GM18498 (cell line): ENCODE measurements around the gene ACTL6A.

ENCODE experiments used
- ATAC-seq: cut with Tn5 transposase; IDR thresholded peaks from one replicate; pipeline ENCODE4 v1.9.1; 2021; ENCODE audit warnings: mild to moderate bottlenecking, moderate library complexity; ENCODE audit not compliant: unreplicated experiment

The ACTL6A gene

GRCh38 chr3:179589143-179589542 lies 26.4 kb downstream of the ACTL6A start:
- no peak for ATAC-seq

GRCh38 chr3:179590669-179591068 lies 27.9 kb downstream of the ACTL6A start:
- no peak for ATAC-seq

GRCh38 chr3:179591313-179591712 lies 28.6 kb downstream of the ACTL6A start:
- ATAC-seq, result no peak

- ATAC-seq, result no peak
Observed at GRCh38 chr3:179599531-179599930, 36.8 kb downstream of the ACTL6A start.

GRCh38 chr3:179603321-179603720 lies 40.6 kb downstream of the ACTL6A start:
- no peak for ATAC-seq

- ATAC-seq, result no peak
Observed at GRCh38 chr3:179603831-179604230, 41.1 kb downstream of the ACTL6A start.

- peak; percentile 96 for ATAC-seq
Observed at GRCh38 chr3:179604321-179605078, 41.8 kb downstream of the ACTL6A start, which contains the start of the genes MRPL47 and NDUFB5. TSS of gene MRPL47 (minus strand) at chr3:179604638. CDS start at chr3:179604624, 14 bp downstream. TSS of gene NDUFB5 (plus strand) at chr3:179604794. CDS start at chr3:179604816, 22 bp downstream.

- ATAC-seq, result peak; percentile 15
Observed at GRCh38 chr3:179606534-179607085, 43.9 kb downstream of the ACTL6A start.

- peak; percentile 55 for ATAC-seq
Observed at GRCh38 chr3:179608931-179609720, 46.4 kb downstream of the ACTL6A start.

- no peak for ATAC-seq
Observed at GRCh38 chr3:179610066-179610465, 47.3 kb downstream of the ACTL6A start.

- no peak for ATAC-seq
Observed at GRCh38 chr3:179613807-179614206, 51.1 kb downstream of the ACTL6A start.

- no peak for ATAC-seq
Observed at GRCh38 chr3:179615458-179616173, 52.9 kb downstream of the ACTL6A start.

GRCh38 chr3:179622023-179622422 lies 59.3 kb downstream of the ACTL6A start:
- ATAC-seq, result no peak

- no peak for ATAC-seq
Observed at GRCh38 chr3:179624451-179624850, 61.7 kb downstream of the ACTL6A start.

- ATAC-seq, result no peak
Observed at GRCh38 chr3:179630753-179631451, 68.2 kb downstream of the ACTL6A start.
